ENCODE data around the gene LCNL1.

Gene LCNL1

GRCh38 chr9:136977223-136977622 is 5.6 kb upstream of the LCNL1 start, which contains the start of gene PTGDS:
Gene PTGDS (plus strand): TSS chr9:136977504. CDS start chr9:136977579, 75 bp downstream.
- DNase-seq: no peak

GRCh38 chr9:136977649-136978072 is 5.1 kb upstream of the LCNL1 start:
- DNase-seq: no peak

GRCh38 chr9:136978073-136978864 is 4.5 kb upstream of the LCNL1 start:
- peak in 1 of 2 donors; percentile 77 for DNase-seq

- no peak for DNase-seq
Measured at GRCh38 chr9:136978865-136979544, 3.8 kb upstream of the LCNL1 start.

- no peak for DNase-seq
Measured at GRCh38 chr9:136979769-136980587, 2.8 kb upstream of the LCNL1 start.

- no peak for DNase-seq
Measured at GRCh38 chr9:136980669-136981478, 1.9 kb upstream of the LCNL1 start.

- no peak for DNase-seq
Measured at GRCh38 chr9:136981588-136982231, 1.1 kb upstream of the LCNL1 start.

GRCh38 chr9:136983167-136983566 is 374 bp downstream of the LCNL1 start:
- DNase-seq: no peak

- DNase-seq: no peak
Measured at GRCh38 chr9:136983656-136984314, 992 bp downstream of the LCNL1 start.

- DNase-seq: no peak
Measured at GRCh38 chr9:136984464-136985026, 1.8 kb downstream of the LCNL1 start.

GRCh38 chr9:136985027-136985602 is 2.3 kb downstream of the LCNL1 start:
- no peak for DNase-seq

GRCh38 chr9:136985853-136986252 is 3.1 kb downstream of the LCNL1 start:
- DNase-seq: no peak

- DNase-seq: no peak
Measured at GRCh38 chr9:136988872-136989271, 6.1 kb downstream of the LCNL1 start.

GRCh38 chr9:136990242-136990911 is 7.6 kb downstream of the LCNL1 start:
- no peak for DNase-seq

GRCh38 chr9:136991993-136992818 is 9.4 kb downstream of the LCNL1 start, which contains the start of gene PAXX:
Gene PAXX (plus strand): TSS chr9:136992422. CDS start chr9:136992444, 22 bp downstream.
- peak; percentile 70 to 71 for DNase-seq

- DNase-seq: no peak
Measured at GRCh38 chr9:136992819-136993369, 10.1 kb downstream of the LCNL1 start.

- no peak for DNase-seq
Measured at GRCh38 chr9:136994180-136994887, 11.5 kb downstream of the LCNL1 start.

- no peak for DNase-seq
Measured at GRCh38 chr9:136994888-136995230, 12.1 kb downstream of the LCNL1 start.

Measured in bone marrow (tissue), 2 donors.